H1 (cell line): Measurements from ENCODE around the gene TYMS.

Experiments
- CREB1 ChIP-seq: IDR thresholded peaks from 2 replicates; pipeline ENCODE4 v1.6.1; 2012; ENCODE audit warnings: inconsistent platforms
- EP300 ChIP-seq, 2 experiments: IDR thresholded peaks; 1 replicate in 1 of 2; 2 replicates in 1 of 2; pipeline ENCODE4 v1.6.1; 2011 to 2012; ENCODE audit warnings: low read depth in 2 of 2, low read length in 2 of 2, mild to moderate bottlenecking in 2 of 2, borderline replicate concordance in 1 of 2, inconsistent platforms in 1 of 2, moderate library complexity in 1 of 2
- EZH2 ChIP-seq: fragments of 200-600 bp; sonication (generic); IDR thresholded peaks from 2 replicates; pipeline ENCODE4 v1.7.1; 2012; ENCODE audit warnings: low read depth, mild to moderate bottlenecking, moderate library complexity, low read length, inconsistent platforms; ENCODE audit not compliant: severe bottlenecking
- GABPA ChIP-seq: IDR thresholded peaks from 2 replicates; pipeline ENCODE4 v1.6.1; 2011; ENCODE audit warnings: mild to moderate bottlenecking, low read length, moderate library complexity, borderline replicate concordance; ENCODE audit not compliant: insufficient read depth
- KDM5A ChIP-seq: fragments of 200-600 bp; IDR thresholded peaks from 2 replicates; pipeline ENCODE4 v1.7.1; 2012; ENCODE audit warnings: mild to moderate bottlenecking, low read length, inconsistent platforms, mixed read lengths
- POLR2A ChIP-seq, 2 experiments: IDR thresholded peaks; 1 replicate in 1 of 2; 2 replicates in 1 of 2; pipeline ENCODE4 v1.6.1; 2011; ENCODE audit warnings: low read depth in 2 of 2, low read length in 2 of 2, mild to moderate bottlenecking in 2 of 2; ENCODE audit errors: control extremely low read depth in 1 of 2
- RAD21 ChIP-seq, 2 experiments: IDR thresholded peaks in 1 of 2; conservative IDR thresholded peaks in 1 of 2; 2 replicates each; pipeline ENCODE4 v1.6.1; 2011; ENCODE audit warnings: low read depth in 2 of 2, low read length in 2 of 2, improper control_type of control experiment in 1 of 2, inconsistent platforms in 1 of 2, mild to moderate bottlenecking in 1 of 2, moderate library complexity in 1 of 2
- ZNF274 ChIP-seq: IDR thresholded peaks from 2 replicates; pipeline ENCODE4 v1.7.0; 2012; ENCODE audit warnings: low read length, borderline replicate concordance; ENCODE audit errors: extremely low read depth
- TF ChIP-seq, protein P1 (sequence below), 3 experiments: IDR thresholded peaks; 1 replicate in 2 of 3; 2 replicates in 1 of 3; pipeline versions ENCODE4 v1.5.1 to v1.6.1; 2011; ENCODE audit warnings: low read length in 3 of 3, mild to moderate bottlenecking in 3 of 3, inconsistent platforms in 2 of 3, low read depth in 1 of 3, moderate library complexity in 1 of 3; ENCODE audit not compliant: insufficient read depth in 1 of 3; ENCODE audit errors: control extremely low read depth in 1 of 3

GRCh38 chr18:644395-645004, 13.0 kb upstream of the TYMS start:
- TF ChIP-seq, protein P1, sequence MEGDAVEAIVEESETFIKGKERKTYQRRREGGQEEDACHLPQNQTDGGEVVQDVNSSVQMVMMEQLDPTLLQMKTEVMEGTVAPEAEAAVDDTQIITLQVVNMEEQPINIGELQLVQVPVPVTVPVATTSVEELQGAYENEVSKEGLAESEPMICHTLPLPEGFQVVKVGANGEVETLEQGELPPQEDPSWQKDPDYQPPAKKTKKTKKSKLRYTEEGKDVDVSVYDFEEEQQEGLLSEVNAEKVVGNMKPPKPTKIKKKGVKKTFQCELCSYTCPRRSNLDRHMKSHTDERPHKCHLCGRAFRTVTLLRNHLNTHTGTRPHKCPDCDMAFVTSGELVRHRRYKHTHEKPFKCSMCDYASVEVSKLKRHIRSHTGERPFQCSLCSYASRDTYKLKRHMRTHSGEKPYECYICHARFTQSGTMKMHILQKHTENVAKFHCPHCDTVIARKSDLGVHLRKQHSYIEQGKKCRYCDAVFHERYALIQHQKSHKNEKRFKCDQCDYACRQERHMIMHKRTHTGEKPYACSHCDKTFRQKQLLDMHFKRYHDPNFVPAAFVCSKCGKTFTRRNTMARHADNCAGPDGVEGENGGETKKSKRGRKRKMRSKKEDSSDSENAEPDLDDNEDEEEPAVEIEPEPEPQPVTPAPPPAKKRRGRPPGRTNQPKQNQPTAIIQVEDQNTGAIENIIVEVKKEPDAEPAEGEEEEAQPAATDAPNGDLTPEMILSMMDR (IDR thresholded peaks at IDR 0.05; ENCODE audit: control extremely low read depth in 1 of 3, insufficient read depth in 1 of 3, low read depth in 1 of 3, low read length in 3 of 3): peak in 1 of 3 experiments; percentile 33; a peak in 1 of 4 replicates
- TF ChIP-seq EP300 (IDR thresholded peaks at IDR 0.05; ENCODE audit: borderline replicate concordance in 1 of 2, low read depth in 2 of 2, low read length in 2 of 2) (no peak), GABPA (no peak), EZH2 (no peak), CREB1 (no peak), KDM5A (no peak), POLR2A (IDR thresholded peaks at IDR 0.05; ENCODE audit: control extremely low read depth in 1 of 2, low read depth in 2 of 2, low read length in 2 of 2) (no peak), ZNF274 (no peak), RAD21 (IDR thresholded peaks at IDR 0.05 in 1 of 2, conservative IDR thresholded peaks at IDR 0.05 in 1 of 2; ENCODE audit: low read depth in 2 of 2, low read length in 2 of 2) (no peak)
